C4-2B (cell line): ENCODE results near the gene ADAP1.
"Not testable (repeated sequence)": the region's sequence is repeated elsewhere in the genome, so short reads cannot be mapped to it uniquely, and the experiment has no call there.

Experiments
- CTCF ChIP-seq: fragments of 450-650 bp; conservative IDR thresholded peaks from 2 replicates; pipeline ENCODE4 v1.5.1; 2017; ENCODE audit warnings: mild to moderate bottlenecking
- ZFX ChIP-seq: fragments of 450-650 bp; IDR thresholded peaks from 2 replicates; pipeline ENCODE4 v1.6.1; 2017

GRCh38 chr7:959740-960139 is 5.3 kb upstream of the ADAP1 start:
- TF ChIP-seq CTCF, ZFX: not testable (repeated sequence)
